ENCODE results near the gene PRKCE. TPM values are rescaled to one million over a fixed set of nuclear protein-coding genes. Genes with fewer than 3 reads are reported as not detected.

The PRKCE gene
- total RNA-seq, 1 experiment from 2014 or later: 1.3 TPM

GRCh38 chr2:46126571-46126970 lies 475.1 kb downstream of the PRKCE start:
- no peak overlapping the region for H2BK5ac ChIP-seq (ENCODE audit: insufficient read length, low read length)
- no peaks in the 10 kb centered on the region for H3K27me3 ChIP-seq (ENCODE audit: insufficient read depth, low read length)
- H3K23ac ChIP-seq (ENCODE audit: insufficient read length, low read depth, low read length): no peak overlapping the region
- no peak overlapping the region for H4K8ac ChIP-seq (replicated peaks; ENCODE audit: insufficient read length, low read depth, low read length)
- no peaks in the 10 kb centered on the region for H3K79me1 ChIP-seq (ENCODE audit: insufficient read depth, low read depth, low read length, poor library complexity, severe bottlenecking)
- H2BK15ac ChIP-seq (ENCODE audit: low read depth, low read length): no peak overlapping the region
- no peak overlapping the region for H3K9ac ChIP-seq (ENCODE audit: extremely low read depth, insufficient read length, low read length)
- H2BK120ac ChIP-seq (ENCODE audit: low read depth, low read length, poor library complexity, severe bottlenecking): no peak overlapping the region
- Mint-ChIP-seq H3K4me1 (no peaks in the 10 kb centered on the region), H3K4me3 (no peak overlapping the region), H3K36me3 (ENCODE audit: insufficient read depth in 1 of 3, low read depth in 3 of 3) (no peaks in the 10 kb centered on the region), H3K9me3 (no peaks in the 10 kb centered on the region), H3K27me3 (ENCODE audit: low read depth) (peaks cover 8% of the 10 kb centered on the region), H3K27ac (peak overlapping the region in 1 of 3 experiments; percentile 74; a peak in 1 of 7 replicates)
- H3K23me2 ChIP-seq (ENCODE audit: insufficient read length, low read depth, low read length, poor library complexity, severe bottlenecking): no peaks in the 10 kb centered on the region
- no peaks in the 10 kb centered on the region for H3K79me2 ChIP-seq (ENCODE audit: insufficient read depth, low read length)
- no peak for TF ChIP-seq CTCF (conservative IDR thresholded peaks at IDR 0.05)
- DNase-seq: no peak
- no peak overlapping the region for H3K18ac ChIP-seq (ENCODE audit: insufficient read length, low read depth, low read length)
- no peak overlapping the region for H4K5ac ChIP-seq (ENCODE audit: insufficient read length, low read depth, low read length)
- no peak overlapping the region for H2AK5ac ChIP-seq (ENCODE audit: insufficient read length, low read length)
- H2AFZ ChIP-seq (ENCODE audit: low read length): no peak overlapping the region
- WGBS (ENCODE audit: extremely low coverage, insufficient read length, low lambda C conversion rate): no CpG with 5 or more reads among the region's 4 CpGs
- H3K4me1 ChIP-seq (ENCODE audit: insufficient read depth, low read length): no peaks in the 10 kb centered on the region
- no peak overlapping the region for H3K4me2 ChIP-seq (ENCODE audit: insufficient read depth, insufficient read length, low read length)
- no peak overlapping the region for H4K91ac ChIP-seq (ENCODE audit: insufficient read length, low read depth, low read length)
- H3T11ph ChIP-seq (ENCODE audit: low read length): no peak overlapping the region
- no peaks in the 10 kb centered on the region for H4K20me1 ChIP-seq (ENCODE audit: control insufficient read depth, insufficient read depth, insufficient read length)
- H3K27ac ChIP-seq (ENCODE audit: insufficient read length, low read depth, low read length): no peak overlapping the region
- no peaks in the 10 kb centered on the region for H3K9me3 ChIP-seq (ENCODE audit: control insufficient read depth, low read depth, low read length)
- no peak overlapping the region for H3K4ac ChIP-seq (ENCODE audit: low read depth, low read length)
- no peak overlapping the region for H3K14ac ChIP-seq (ENCODE audit: insufficient read depth, low read length)
- no peak overlapping the region for H2BK20ac ChIP-seq (ENCODE audit: low read depth, low read length, poor library complexity, severe bottlenecking)
- no peak overlapping the region for H3K56ac ChIP-seq (ENCODE audit: insufficient read length, low read depth, low read length)
- no peak overlapping the region for H2BK12ac ChIP-seq (ENCODE audit: insufficient read length, low read depth, low read length)
